ENCODE measurements around the gene HPN.
A peak's percentile ranks its signal among the peaks of the same experiment; 100 is the strongest.

DNA sequence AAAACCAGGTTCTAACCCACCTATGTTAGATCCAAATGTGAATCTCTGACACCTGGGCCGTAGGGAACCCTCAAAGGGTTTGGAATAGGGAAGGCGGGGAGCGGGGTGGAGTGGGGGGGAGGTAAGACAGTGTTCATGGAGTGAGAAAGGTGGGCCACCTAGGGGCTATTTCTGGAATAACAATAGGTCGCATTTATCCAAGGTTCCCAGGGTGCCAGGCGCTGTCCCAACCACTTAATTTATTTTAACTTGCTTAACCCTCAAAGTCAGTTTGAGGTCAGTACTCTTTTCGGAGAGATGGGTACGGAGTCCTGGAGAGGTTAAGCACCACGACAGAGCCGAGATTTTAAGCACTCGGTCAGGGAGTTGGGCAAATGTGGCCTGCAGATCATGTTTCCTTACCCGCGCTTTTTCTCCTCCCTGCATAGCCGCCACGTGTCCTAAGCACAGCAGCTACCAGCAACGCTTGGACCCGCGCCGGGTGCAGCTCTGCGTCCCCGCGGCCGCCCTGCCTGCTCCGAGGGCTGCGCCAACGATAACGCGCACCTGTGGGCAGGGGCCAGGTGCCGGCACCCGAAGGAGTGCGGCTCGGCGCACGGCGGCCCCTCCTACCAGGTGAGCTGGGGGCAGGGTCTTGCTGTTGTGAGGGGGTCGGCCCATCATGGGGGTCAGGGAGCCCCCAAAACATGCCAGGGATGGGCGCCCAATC, 49.1 kb downstream of the HPN start:
- TF ChIP-seq, protein P1, sequence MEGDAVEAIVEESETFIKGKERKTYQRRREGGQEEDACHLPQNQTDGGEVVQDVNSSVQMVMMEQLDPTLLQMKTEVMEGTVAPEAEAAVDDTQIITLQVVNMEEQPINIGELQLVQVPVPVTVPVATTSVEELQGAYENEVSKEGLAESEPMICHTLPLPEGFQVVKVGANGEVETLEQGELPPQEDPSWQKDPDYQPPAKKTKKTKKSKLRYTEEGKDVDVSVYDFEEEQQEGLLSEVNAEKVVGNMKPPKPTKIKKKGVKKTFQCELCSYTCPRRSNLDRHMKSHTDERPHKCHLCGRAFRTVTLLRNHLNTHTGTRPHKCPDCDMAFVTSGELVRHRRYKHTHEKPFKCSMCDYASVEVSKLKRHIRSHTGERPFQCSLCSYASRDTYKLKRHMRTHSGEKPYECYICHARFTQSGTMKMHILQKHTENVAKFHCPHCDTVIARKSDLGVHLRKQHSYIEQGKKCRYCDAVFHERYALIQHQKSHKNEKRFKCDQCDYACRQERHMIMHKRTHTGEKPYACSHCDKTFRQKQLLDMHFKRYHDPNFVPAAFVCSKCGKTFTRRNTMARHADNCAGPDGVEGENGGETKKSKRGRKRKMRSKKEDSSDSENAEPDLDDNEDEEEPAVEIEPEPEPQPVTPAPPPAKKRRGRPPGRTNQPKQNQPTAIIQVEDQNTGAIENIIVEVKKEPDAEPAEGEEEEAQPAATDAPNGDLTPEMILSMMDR (IDR thresholded peaks at IDR 0.05), result peak; percentile 65
- no peak for TF ChIP-seq EZH2phosphoT487 (IDR thresholded peaks at IDR 0.05)
- TF ChIP-seq EZH2 (IDR thresholded peaks at IDR 0.05), result no peak

Data from neural progenitor cell (in vitro differentiated cells).